Vagina (tissue), 2 donors: ENCODE results near the gene TAAR6. TPM values are rescaled to one million over a fixed set of nuclear protein-coding genes. Genes with fewer than 3 reads are reported as not detected.
"Not testable (repeated sequence)": the region's sequence is repeated elsewhere in the genome, so short reads cannot be mapped to it uniquely, and the experiment has no call there.

Experiments
- DNase-seq, 2 donors: peaks; one replicate each; pipeline ENCODE4 v3.0.0-alpha.2; 2017; ENCODE audit errors: extremely low spot score in 2 of 2
- H3K27ac ChIP-seq: fragments of 200-600 bp; sonication (generic); one replicate; pipeline ENCODE4 v1.5.1; 2019
- H3K27me3 ChIP-seq: fragments of 200-600 bp; sonication (generic); one replicate; pipeline ENCODE4 v1.5.1; 2019
- H3K36me3 ChIP-seq, 2 donors: fragments of 200-600 bp; sonication (generic); one replicate each; pipeline ENCODE4 v1.5.1; 2017 to 2019
- H3K4me1 ChIP-seq: fragments of 200-600 bp; sonication (generic); one replicate; pipeline ENCODE4 v1.5.1; 2019
- H3K4me3 ChIP-seq, 2 donors: fragments of 200-600 bp; sonication (generic); 1 replicate in 1 of 2; 2 replicates in 1 of 2; pipeline ENCODE4 v1.5.1; 2016 to 2019
- H3K9me3 ChIP-seq: fragments of 200-600 bp; sonication (generic); one replicate; pipeline ENCODE4 v1.5.1; 2019
- CTCF ChIP-seq, 3 experiments: fragments of 450-650 bp in 2 of 3; fragments of 200-600 bp in 1 of 3; sonication (generic) in 1 of 3; IDR thresholded peaks; one replicate each; pipeline ENCODE4 v1.5.1; 2017 to 2019; ENCODE audit warnings: antibody characterized with exemption in 3 of 3, mild to moderate bottlenecking in 2 of 3, moderate library complexity in 2 of 3
- POLR2A ChIP-seq, 2 donors: fragments of 450-650 bp; IDR thresholded peaks; one replicate each; pipeline ENCODE4 v1.6.1; 2017; ENCODE audit warnings: antibody characterized with exemption in 2 of 2, mild to moderate bottlenecking in 2 of 2, moderate library complexity in 2 of 2
- POLR2AphosphoS5 ChIP-seq, 2 donors: sonication (generic); formaldehyde crosslinking; IDR thresholded peaks; one replicate each; pipeline ENCODE4 v1.9.0; 2017; ENCODE audit warnings: antibody characterized with exemption in 2 of 2, mild to moderate bottlenecking in 2 of 2, low read depth in 1 of 2; ENCODE audit not compliant: insufficient read depth in 1 of 2
- intact Hi-C: fragments of 100-400 bp; cut with DNase I; formaldehyde crosslinking; loops from one replicate; pipeline ENCODE4 v1.15.1; 2023
- total RNA-seq: library from RNA; depleted of rRNA; stranded (reverse); fragments of >200 nt; gene quantifications from one replicate; pipeline ENCODE4 v1.2.3, GENCODE V29; 2016

Gene TAAR6
- total RNA-seq, 1 donor from 2014 or later: not detected

DNA sequence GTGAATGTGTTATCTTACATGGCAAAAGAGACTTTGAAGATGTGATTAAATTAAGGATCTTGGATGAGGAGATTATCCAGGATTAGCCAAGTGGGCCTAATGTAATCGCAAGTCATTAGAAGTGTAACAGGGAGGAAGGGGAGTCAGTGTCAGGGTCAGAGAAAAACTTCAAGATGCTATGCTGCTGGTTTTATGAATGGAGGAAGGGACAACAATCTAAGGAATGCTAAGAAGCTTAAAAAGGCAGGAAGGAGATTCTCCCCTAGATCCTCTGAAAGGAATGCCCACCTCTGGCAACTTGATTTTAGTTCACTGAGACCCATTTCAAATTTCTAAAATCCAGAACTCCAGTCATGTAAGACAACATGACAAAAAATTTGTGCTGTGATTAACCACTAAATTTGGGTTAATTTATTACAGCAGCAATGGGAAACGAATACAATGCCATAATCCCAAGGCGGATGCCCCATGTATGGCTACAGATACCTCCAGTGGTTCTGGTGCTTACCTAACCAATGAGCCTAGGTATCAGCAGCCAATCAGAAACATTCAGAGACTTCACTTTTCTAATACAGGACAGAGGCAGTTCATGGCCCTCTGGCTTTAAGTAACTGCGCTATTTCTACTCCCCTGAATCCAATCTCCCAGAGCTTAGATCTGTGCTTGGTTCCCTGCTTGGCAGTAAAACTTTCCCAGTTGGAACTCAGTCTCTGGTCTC, 21.2 kb upstream of the TAAR6 start:
- intact Hi-C loops: no loop called here

GRCh38 chr6:132551214-132551613, 18.9 kb upstream of the TAAR6 start:
- no peaks in the 10 kb centered on the region for H3K27me3 ChIP-seq
- H3K4me1 ChIP-seq: no peaks in the 10 kb centered on the region
- no peaks in the 10 kb centered on the region for H3K9me3 ChIP-seq
- DNase-seq: no peak
- intact Hi-C loops: no loop called here
- TF ChIP-seq POLR2AphosphoS5 (IDR thresholded peaks at IDR 0.05; ENCODE audit: insufficient read depth in 1 of 2, low read depth in 1 of 2) (no peak), CTCF (IDR thresholded peaks at IDR 0.05) (no peak), POLR2A (IDR thresholded peaks at IDR 0.05) (no peak)
- no peak overlapping the region for H3K4me3 ChIP-seq
- H3K36me3 ChIP-seq: no peaks in the 10 kb centered on the region
- no peak overlapping the region for H3K27ac ChIP-seq

More for the DNA sequence above, 21.2 kb upstream of the TAAR6 start:
- no peak overlapping the region for H3K4me3 ChIP-seq
- TF ChIP-seq POLR2A (IDR thresholded peaks at IDR 0.05) (no peak), CTCF (IDR thresholded peaks at IDR 0.05) (no peak), POLR2AphosphoS5 (IDR thresholded peaks at IDR 0.05; ENCODE audit: insufficient read depth in 1 of 2, low read depth in 1 of 2) (no peak)
- H3K9me3 ChIP-seq: no peaks in the 10 kb centered on the region
- no peaks in the 10 kb centered on the region for H3K36me3 ChIP-seq
- H3K27me3 ChIP-seq: no peaks in the 10 kb centered on the region
- no peaks in the 10 kb centered on the region for H3K4me1 ChIP-seq
- DNase-seq: no peak
- no peak overlapping the region for H3K27ac ChIP-seq

DNA sequence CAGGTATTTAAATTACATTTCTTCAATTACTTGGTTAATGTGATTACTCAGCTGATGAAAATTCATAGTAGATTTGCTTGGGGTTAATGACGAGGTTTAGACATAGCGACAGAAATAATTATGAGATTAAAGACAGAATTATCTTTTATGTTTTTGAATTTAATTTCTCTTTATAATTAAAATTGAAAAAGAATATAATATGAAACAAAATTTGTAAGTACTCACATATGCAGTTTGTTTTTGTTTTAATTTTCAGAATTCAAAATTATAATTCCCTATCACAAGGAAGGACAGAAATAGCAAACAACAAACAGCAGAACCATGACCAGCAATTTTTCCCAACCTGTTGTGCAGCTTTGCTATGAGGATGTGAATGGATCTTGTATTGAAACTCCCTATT, 17.8 kb upstream of the TAAR6 start, which contains the start of gene TAAR8:
Gene TAAR8, plus strand, starts transcription at position 301 of the 400 bp plus-strand sequence. Its CDS starts 21 bp downstream, at position 322.
- Histone ChIP-seq H3K27me3 (no peaks in the 10 kb centered on the region), H3K9me3 (no peaks in the 10 kb centered on the region), H3K4me3 (no peak within 1 kb of the TSS), H3K4me1 (no peaks in the 10 kb centered on the region), H3K36me3 (no peaks in the 10 kb centered on the region), H3K27ac (no peak within 1 kb of the TSS)
- TF ChIP-seq POLR2A (IDR thresholded peaks at IDR 0.05) (no peak), POLR2AphosphoS5 (IDR thresholded peaks at IDR 0.05; ENCODE audit: insufficient read depth in 1 of 2, low read depth in 1 of 2) (no peak), CTCF (IDR thresholded peaks at IDR 0.05) (no peak)
- DNase-seq: no peak
- intact Hi-C loops: no loop called here

- H3K4me3 ChIP-seq, H3K9me3 ChIP-seq, H3K4me1 ChIP-seq, DNase-seq, H3K27me3 ChIP-seq, H3K36me3 ChIP-seq, H3K27ac ChIP-seq, intact Hi-C loops: not testable (repeated sequence)
Measured at GRCh38 chr6:132560087-132560486, 10.0 kb upstream of the TAAR6 start.

GRCh38 chr6:132566404-132566803, 3.7 kb upstream of the TAAR6 start:
- no peak for DNase-seq
- no peak overlapping the region for H3K4me3 ChIP-seq
- no peak for TF ChIP-seq POLR2AphosphoS5 (IDR thresholded peaks at IDR 0.05; ENCODE audit: insufficient read depth in 1 of 2, low read depth in 1 of 2)
- no peak for TF ChIP-seq POLR2A (IDR thresholded peaks at IDR 0.05)
- no peak for TF ChIP-seq CTCF (IDR thresholded peaks at IDR 0.05)
- H3K27me3 ChIP-seq: no peaks in the 10 kb centered on the region
- intact Hi-C loops: no loop called here
- H3K36me3 ChIP-seq: no peaks in the 10 kb centered on the region
- H3K27ac ChIP-seq: no peak overlapping the region
- no peaks in the 10 kb centered on the region for H3K4me1 ChIP-seq
- no peaks in the 10 kb centered on the region for H3K9me3 ChIP-seq
